ENCODE measurements around the gene PEX11B.
A peak's percentile ranks its signal among the peaks of the same experiment; 100 is the strongest.
"Not testable (repeated sequence)": the region's sequence is repeated elsewhere in the genome, so short reads cannot be mapped to it uniquely, and the experiment has no call there.

Gene PEX11B

GRCh38 chr1:145951526-145951925 is 33.0 kb upstream of the PEX11B start:
- no peak for DNase-seq

GRCh38 chr1:145949219-145949618 is 30.7 kb upstream of the PEX11B start:
- no peak for DNase-seq

GRCh38 chr1:145947551-145947950 is 29.0 kb upstream of the PEX11B start:
- no peak for DNase-seq

- no peak for DNase-seq
Measured at GRCh38 chr1:145946477-145946986, 28.0 kb upstream of the PEX11B start.

GRCh38 chr1:145944532-145944931 is 26.0 kb upstream of the PEX11B start:
- DNase-seq: no peak

- DNase-seq: no peak
Measured at GRCh38 chr1:145942871-145943270, 24.4 kb upstream of the PEX11B start.

- DNase-seq: no peak
Measured at GRCh38 chr1:145942405-145942804, 23.9 kb upstream of the PEX11B start.

GRCh38 chr1:145937436-145937835 is 18.9 kb upstream of the PEX11B start:
- DNase-seq: no peak

GRCh38 chr1:145936247-145936646 is 17.7 kb upstream of the PEX11B start:
- DNase-seq: no peak

- DNase-seq: no peak
Measured at GRCh38 chr1:145935708-145936107, 17.2 kb upstream of the PEX11B start.

GRCh38 chr1:145932522-145933009 is 14.0 kb upstream of the PEX11B start:
- peak; percentile 57 for DNase-seq

GRCh38 chr1:145927916-145928643 is 9.6 kb upstream of the PEX11B start:
- no peak for DNase-seq

GRCh38 chr1:145927063-145927886 is 8.8 kb upstream of the PEX11B start, which contains the start of gene RBM8A:
Gene RBM8A (minus strand): TSS chr1:145927484. CDS start chr1:145927426, 58 bp downstream.
- DNase-seq: peak; percentile 98

- no peak for DNase-seq
Measured at GRCh38 chr1:145926686-145927062, 8.2 kb upstream of the PEX11B start.

GRCh38 chr1:145922266-145922665 is 3.7 kb upstream of the PEX11B start:
- DNase-seq: no peak

GRCh38 chr1:145920297-145920696 is 1.8 kb upstream of the PEX11B start:
- not testable (repeated sequence) for DNase-seq

GRCh38 chr1:145918992-145919939 is 749 bp upstream of the PEX11B start:
- peak; percentile 82 for DNase-seq

GRCh38 chr1:145917595-145917994 is 922 bp downstream of the PEX11B start:
- no peak for DNase-seq

GRCh38 chr1:145916745-145917144 is 1.8 kb downstream of the PEX11B start:
- DNase-seq: no peak

- DNase-seq: no peak
Measured at GRCh38 chr1:145912128-145912641, 6.3 kb downstream of the PEX11B start.

- DNase-seq: no peak
Measured at GRCh38 chr1:145908653-145909052, 9.9 kb downstream of the PEX11B start.

All from islet precursor cell (in vitro differentiated cells).